Breast epithelium (tissue), 4 donors: ENCODE data around the gene ECPAS. TPM values are rescaled to one million over a fixed set of nuclear protein-coding genes. Genes with fewer than 3 reads are reported as not detected.

Experiments
- DNase-seq, 2 donors: peaks; one replicate each; pipeline ENCODE4 v3.0.0-alpha.2; 2019; ENCODE audit warnings: low spot score in 2 of 2
- H3K27ac ChIP-seq, 2 donors: fragments of 200-600 bp; sonication (generic) in 1 of 2; one replicate each; pipeline ENCODE4 v1.5.1; 2016 to 2019; ENCODE audit warnings: mild to moderate bottlenecking in 1 of 2
- H3K27me3 ChIP-seq, 2 donors: fragments of 200-600 bp; sonication (generic) in 1 of 2; one replicate each; pipeline versions ENCODE4 v1.5.1 to v1.6.0; 2017 to 2019; ENCODE audit warnings: control low read depth in 1 of 2, mild to moderate bottlenecking in 1 of 2
- H3K36me3 ChIP-seq: fragments of 200-600 bp; one replicate; pipeline ENCODE4 v1.5.1; 2019
- H3K4me1 ChIP-seq, 2 donors: fragments of 200-600 bp; sonication (generic); one replicate each; pipeline ENCODE4 v1.5.1; 2016 to 2019; ENCODE audit warnings: control low read depth in 1 of 2
- H3K4me3 ChIP-seq, 3 donors: fragments of 200-600 bp; sonication (generic); 1 replicate in 2 of 3; 2 replicates in 1 of 3; pipeline ENCODE4 v1.5.1; 2016 to 2019; ENCODE audit warnings: mild to moderate bottlenecking in 3 of 3, moderate library complexity in 2 of 3
- H3K9me3 ChIP-seq, 2 donors: fragments of 200-600 bp; sonication (generic) in 1 of 2; one replicate each; pipeline ENCODE4 v1.5.1; 2016 to 2019; ENCODE audit warnings: control low read depth in 1 of 2
- intact Hi-C: fragments of 100-400 bp; cut with DNase I; formaldehyde crosslinking; loops from one replicate; pipeline ENCODE4 v1.15.1; 2023; ENCODE audit warnings: low total_unique reads
- total RNA-seq, 3 donors: library from RNA; depleted of rRNA; stranded (reverse); fragments of >200 nt; gene quantifications; one replicate each; pipeline ENCODE4 v1.1.0, GENCODE V29; 2016
- TF ChIP-seq, protein P1 (sequence below), 3 donors: fragments of 450-650 bp; IDR thresholded peaks; one replicate each; pipeline ENCODE4 v1.5.1; 2016 to 2017; ENCODE audit warnings: antibody characterized with exemption in 3 of 3, mild to moderate bottlenecking in 3 of 3, moderate library complexity in 3 of 3

Gene ECPAS
- total RNA-seq, 3 donors from 2014 or later: 91.6 to 159 (median 94.1) TPM

DNA sequence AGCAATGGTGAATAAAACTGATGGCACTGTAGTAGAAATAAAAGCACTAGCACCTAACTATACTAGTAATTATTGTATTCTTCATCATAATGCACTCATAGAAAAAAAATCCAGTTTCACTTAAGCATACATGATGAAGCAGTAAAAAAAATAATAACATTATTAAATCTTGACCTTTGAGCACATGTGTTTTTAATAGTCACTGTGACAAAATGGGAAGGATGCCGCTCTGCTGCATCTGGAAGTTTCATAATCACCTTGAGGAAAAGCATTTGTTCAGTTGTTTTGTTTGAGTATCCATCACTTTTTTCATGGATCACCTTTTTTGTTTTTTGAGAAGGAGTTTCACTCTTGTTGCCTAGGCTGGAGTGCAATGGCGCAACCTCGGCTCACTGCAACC, 167.4 kb downstream of the ECPAS start:
- intact Hi-C loops: no loop called here
- no peak overlapping the region for H3K27ac ChIP-seq

More for the DNA sequence above, 167.4 kb downstream of the ECPAS start:
- DNase-seq: no peak
- Histone ChIP-seq H3K9me3 (no peaks in the 10 kb centered on the region), H3K27me3 (no peaks in the 10 kb centered on the region), H3K4me1 (no peaks in the 10 kb centered on the region), H3K4me3 (no peak overlapping the region), H3K36me3 (no peaks in the 10 kb centered on the region)
- TF ChIP-seq, protein P1, sequence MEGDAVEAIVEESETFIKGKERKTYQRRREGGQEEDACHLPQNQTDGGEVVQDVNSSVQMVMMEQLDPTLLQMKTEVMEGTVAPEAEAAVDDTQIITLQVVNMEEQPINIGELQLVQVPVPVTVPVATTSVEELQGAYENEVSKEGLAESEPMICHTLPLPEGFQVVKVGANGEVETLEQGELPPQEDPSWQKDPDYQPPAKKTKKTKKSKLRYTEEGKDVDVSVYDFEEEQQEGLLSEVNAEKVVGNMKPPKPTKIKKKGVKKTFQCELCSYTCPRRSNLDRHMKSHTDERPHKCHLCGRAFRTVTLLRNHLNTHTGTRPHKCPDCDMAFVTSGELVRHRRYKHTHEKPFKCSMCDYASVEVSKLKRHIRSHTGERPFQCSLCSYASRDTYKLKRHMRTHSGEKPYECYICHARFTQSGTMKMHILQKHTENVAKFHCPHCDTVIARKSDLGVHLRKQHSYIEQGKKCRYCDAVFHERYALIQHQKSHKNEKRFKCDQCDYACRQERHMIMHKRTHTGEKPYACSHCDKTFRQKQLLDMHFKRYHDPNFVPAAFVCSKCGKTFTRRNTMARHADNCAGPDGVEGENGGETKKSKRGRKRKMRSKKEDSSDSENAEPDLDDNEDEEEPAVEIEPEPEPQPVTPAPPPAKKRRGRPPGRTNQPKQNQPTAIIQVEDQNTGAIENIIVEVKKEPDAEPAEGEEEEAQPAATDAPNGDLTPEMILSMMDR (IDR thresholded peaks at IDR 0.05): no peak

Other genes with a start within 250 kb of the ECPAS start
- gene OR2K2, start 154.2 kb downstream of the ECPAS start, total RNA-seq: under 1 TPM in 1 of 3 donors, not detected in 2; 0.48 TPM
- gene ZNF483, start 40.8 kb upstream of the ECPAS start, total RNA-seq: 10 to 100 TPM in 2 of 3 donors, 1 to 10 TPM in 1; 5.9 to 24.9 (median 16.4) TPM
- 10 to 100 TPM; 30.0 to 87.1 (median 68.2) TPM for gene PTGR1, start 115.3 kb upstream of the ECPAS start, total RNA-seq
- 10 to 100 TPM; 10.5 to 13.0 (median 11.7) TPM for gene DNAJC25, start 147.0 kb upstream of the ECPAS start, total RNA-seq
- 10 to 100 TPM; 53.4 to 95.7 (median 91.4) TPM for gene GNG10, start 177.2 kb upstream of the ECPAS start, total RNA-seq